COLO829 (cell line): ENCODE data around the gene NFKBIL1.
A peak's percentile ranks its signal among the peaks of the same experiment; 100 is the strongest.

Experiments
- DNase-seq: peaks from one replicate; pipeline ENCODE4 v3.0.0; 2012; ENCODE audit warnings: low spot score

NFKBIL1 gene

DNA sequence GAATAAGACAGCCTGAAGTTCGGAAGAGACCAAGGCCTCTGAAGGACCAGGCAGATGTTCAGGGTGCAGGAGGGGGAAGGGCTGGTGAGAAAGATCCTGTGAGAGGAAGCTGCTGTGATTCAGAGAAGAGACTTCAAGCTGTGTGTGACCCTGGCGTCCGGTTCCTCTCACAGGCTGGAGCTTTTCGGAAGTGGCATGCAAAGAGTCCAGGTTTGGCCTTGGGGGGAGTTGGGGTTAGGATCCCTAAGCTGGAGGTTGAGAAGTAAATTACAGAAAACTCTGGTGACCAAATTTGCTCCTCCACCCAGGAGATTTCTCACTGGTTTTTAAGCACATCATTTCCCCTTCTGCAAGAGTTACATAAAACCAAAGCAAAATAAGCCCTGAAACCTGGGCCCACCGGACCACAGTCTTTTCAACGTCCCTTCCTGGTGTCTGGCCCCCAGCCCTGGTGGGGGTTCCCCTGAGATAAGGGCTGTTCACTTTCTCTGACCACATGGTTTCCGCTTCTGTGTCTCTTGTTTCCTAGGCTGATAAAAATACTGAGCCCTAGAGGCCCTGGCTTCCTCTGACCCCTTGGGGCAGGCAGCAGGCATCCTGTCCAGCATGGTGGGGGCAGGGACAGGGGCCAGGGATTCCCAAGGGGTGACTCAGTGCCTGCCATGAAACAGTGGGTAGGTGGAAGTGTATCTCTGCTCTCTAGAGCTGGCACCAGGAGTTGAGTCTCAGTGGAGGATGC lies 12.7 kb downstream of the NFKBIL1 start:
- DNase-seq: peak; percentile 40

DNA sequence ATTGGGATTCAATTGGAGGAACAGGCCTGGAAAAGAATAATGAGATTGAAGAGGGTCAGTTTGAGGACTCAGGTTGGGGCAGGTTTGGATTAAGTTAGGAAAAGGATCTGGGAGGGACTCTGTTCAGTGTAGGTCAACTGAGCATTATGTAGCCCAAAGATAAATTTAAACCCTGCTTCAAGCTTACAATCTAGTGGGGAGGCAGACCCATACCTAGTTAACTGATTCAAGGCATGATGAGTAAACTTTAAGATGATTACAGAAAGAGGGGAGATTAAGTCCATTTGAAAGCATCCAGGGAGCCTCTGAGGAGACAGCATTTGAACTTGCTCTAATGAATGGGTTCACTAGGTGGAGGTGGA lies 13.3 kb downstream of the NFKBIL1 start:
- DNase-seq: no peak

DNA sequence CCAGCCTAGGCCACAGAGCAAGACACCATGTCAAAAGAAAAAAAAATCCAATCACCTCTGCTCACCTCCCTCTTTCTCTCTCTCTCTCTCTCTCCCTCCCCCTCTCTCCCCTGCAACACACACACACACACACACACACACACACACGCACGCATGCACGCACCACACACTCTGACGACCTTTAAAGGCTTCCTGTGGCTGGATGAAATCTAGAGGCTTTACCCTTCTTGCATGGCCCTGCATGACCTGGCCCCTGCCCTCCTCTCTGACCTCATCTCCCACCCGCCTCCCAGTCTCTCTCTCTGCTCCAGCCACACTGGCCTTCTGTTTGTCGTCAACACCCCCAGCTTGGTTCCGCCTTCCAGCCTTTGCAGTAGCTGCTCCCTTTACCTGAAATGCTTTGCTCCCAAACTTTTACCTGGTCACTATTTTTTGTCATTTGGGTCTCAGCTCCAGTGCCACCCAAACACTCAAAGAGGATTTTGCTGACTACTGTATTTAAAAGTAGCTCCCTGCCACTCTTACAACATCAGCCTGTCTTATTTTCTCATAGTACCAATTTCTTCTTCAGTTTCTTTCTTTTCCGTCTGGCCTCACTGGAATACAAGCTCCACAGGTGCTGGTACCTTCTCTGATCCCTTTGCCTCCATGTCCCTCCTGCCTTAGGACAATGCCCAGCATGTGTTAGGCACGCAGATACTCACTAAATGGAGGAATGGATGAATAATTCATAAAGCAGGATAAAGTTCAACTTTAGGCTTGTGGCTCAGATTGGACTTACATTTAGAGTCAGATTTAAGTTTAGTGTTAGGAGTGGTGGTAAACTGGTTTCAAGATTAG lies 20.3 kb downstream of the NFKBIL1 start:
- no peak for DNase-seq

DNA sequence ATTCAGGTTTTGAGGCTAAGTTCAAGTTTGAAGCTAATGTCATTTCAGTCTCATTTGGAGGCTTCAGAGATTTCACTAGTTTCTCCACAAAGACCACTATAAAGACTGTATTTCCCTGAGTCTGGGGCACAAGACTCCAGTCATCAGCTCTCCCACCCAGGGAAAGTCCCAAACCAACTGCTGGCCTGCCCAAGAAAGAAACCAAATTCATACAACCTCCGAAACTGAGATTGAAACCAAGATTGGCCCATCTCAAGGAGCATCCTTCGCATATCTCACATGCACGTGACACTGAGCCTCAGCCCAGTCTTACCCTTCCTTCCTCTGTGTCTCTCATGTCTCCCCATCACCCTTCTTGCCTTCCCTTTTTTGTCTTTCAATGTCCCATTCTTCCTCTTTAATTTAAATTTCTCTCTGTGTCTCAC lies 21.1 kb downstream of the NFKBIL1 start:
- DNase-seq: no peak

DNA sequence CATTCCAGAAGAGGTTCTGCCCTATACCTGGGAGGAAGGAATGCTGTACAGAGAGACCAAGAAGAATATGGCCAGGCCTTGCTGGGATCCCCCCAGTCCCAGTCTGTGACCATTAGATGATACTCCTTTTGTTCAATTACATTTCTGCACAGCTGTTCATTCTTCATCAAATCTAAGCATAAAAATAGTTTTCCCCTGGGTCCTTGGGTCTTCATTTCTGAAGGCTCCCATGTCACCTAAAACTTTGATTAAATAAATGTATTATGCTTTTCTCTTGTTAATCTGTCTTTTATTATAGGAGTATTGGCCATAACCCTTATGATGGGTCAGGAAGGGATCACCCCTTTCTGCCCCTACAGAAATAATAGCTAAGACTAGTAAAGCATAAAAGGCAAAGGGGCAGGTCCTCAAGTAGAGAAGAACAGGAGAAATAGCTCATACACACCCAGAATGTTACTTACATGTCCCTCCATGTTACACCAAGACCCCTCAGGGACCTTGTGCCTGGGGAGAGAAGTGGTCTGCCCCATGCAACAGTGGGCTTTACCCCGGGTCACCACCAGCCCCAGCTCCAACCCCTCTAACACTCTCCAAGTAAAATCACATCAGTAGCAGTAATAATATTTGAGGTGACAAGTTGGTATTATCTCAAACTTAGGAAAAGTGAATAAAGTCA lies 22.6 kb downstream of the NFKBIL1 start:
- no peak for DNase-seq

DNA sequence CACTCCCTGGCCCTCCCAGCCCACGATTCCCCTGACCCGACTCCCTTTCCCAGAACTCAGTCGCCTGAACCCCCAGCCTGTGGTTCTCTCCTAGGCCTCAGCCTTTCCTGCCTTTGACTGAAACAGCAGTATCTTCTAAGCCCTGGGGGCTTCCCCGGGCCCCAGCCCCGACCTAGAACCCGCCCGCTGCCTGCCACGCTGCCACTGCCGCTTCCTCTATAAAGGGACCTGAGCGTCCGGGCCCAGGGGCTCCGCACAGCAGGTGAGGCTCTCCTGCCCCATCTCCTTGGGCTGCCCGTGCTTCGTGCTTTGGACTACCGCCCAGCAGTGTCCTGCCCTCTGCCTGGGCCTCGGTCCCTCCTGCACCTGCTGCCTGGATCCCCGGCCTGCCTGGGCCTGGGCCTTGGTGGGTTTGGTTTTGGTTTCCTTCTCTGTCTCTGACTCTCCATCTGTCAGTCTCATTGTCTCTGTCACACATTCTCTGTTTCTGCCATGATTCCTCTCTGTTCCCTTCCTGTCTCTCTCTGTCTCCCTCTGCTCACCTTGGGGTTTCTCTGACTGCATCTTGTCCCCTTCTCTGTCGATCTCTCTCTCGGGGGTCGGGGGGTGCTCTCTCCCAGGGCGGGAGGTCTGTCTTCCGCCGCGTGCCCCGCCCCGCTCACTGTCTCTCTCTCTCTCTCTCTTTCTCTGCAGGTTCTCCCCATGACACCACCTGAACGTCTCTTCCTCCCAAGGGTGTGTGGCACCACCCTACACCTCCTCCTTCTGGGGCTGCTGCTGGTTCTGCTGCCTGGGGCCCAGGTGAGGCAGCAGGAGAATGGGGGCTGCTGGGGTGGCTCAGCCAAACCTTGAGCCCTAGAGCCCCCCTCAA lies 24.9 kb downstream of the NFKBIL1 start, which contains the start of gene LTA:
LTA (plus strand) TSS at position 249 of the 871 bp plus-strand sequence; CDS start at position 703, 454 bp downstream.
- DNase-seq: no peak

DNA sequence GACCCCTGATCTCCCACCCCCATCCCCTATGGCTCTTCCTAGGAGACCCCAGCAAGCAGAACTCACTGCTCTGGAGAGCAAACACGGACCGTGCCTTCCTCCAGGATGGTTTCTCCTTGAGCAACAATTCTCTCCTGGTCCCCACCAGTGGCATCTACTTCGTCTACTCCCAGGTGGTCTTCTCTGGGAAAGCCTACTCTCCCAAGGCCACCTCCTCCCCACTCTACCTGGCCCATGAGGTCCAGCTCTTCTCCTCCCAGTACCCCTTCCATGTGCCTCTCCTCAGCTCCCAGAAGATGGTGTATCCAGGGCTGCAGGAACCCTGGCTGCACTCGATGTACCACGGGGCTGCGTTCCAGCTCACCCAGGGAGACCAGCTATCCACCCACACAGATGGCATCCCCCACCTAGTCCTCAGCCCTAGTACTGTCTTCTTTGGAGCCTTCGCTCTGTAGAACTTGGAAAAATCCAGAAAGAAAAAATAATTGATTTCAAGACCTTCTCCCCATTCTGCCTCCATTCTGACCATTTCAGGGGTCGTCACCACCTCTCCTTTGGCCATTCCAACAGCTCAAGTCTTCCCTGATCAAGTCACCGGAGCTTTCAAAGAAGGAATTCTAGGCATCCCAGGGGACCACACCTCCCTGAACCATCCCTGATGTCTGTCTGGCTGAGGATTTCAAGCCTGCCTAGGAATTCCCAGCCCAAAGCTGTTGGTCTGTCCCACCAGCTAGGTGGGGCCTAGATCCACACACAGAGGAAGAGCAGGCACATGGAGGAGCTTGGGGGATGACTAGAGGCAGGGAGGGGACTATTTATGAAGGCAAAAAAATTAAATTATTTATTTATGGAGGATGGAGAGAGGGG lies 26.1 kb downstream of the NFKBIL1 start:
- DNase-seq: no peak

DNA sequence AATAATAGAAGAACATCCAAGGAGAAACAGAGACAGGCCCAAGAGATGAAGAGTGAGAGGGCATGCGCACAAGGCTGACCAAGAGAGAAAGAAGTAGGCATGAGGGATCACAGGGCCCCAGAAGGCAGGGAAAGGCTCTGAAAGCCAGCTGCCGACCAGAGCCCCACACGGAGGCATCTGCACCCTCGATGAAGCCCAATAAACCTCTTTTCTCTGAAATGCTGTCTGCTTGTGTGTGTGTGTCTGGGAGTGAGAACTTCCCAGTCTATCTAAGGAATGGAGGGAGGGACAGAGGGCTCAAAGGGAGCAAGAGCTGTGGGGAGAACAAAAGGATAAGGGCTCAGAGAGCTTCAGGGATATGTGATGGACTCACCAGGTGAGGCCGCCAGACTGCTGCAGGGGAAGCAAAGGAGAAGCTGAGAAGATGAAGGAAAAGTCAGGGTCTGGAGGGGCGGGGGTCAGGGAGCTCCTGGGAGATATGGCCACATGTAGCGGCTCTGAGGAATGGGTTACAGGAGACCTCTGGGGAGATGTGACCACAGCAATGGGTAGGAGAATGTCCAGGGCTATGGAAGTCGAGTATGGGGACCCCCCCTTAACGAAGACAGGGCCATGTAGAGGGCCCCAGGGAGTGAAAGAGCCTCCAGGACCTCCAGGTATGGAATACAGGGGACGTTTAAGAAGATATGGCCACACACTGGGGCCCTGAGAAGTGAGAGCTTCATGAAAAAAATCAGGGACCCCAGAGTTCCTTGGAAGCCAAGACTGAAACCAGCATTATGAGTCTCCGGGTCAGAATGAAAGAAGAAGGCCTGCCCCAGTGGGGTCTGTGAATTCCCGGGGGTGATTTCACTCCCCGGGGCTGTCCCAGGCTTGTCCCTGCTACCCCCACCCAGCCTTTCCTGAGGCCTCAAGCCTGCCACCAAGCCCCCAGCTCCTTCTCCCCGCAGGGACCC lies 27.0 kb downstream of the NFKBIL1 start:
- no peak for DNase-seq

DNA sequence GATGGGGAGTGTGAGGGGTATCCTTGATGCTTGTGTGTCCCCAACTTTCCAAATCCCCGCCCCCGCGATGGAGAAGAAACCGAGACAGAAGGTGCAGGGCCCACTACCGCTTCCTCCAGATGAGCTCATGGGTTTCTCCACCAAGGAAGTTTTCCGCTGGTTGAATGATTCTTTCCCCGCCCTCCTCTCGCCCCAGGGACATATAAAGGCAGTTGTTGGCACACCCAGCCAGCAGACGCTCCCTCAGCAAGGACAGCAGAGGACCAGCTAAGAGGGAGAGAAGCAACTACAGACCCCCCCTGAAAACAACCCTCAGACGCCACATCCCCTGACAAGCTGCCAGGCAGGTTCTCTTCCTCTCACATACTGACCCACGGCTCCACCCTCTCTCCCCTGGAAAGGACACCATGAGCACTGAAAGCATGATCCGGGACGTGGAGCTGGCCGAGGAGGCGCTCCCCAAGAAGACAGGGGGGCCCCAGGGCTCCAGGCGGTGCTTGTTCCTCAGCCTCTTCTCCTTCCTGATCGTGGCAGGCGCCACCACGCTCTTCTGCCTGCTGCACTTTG lies 28.0 kb downstream of the NFKBIL1 start, which contains the start of gene TNF:
TNF (plus strand) TSS at position 231 of the 567 bp plus-strand sequence; CDS start at position 408, 177 bp downstream.
- no peak for DNase-seq

DNA sequence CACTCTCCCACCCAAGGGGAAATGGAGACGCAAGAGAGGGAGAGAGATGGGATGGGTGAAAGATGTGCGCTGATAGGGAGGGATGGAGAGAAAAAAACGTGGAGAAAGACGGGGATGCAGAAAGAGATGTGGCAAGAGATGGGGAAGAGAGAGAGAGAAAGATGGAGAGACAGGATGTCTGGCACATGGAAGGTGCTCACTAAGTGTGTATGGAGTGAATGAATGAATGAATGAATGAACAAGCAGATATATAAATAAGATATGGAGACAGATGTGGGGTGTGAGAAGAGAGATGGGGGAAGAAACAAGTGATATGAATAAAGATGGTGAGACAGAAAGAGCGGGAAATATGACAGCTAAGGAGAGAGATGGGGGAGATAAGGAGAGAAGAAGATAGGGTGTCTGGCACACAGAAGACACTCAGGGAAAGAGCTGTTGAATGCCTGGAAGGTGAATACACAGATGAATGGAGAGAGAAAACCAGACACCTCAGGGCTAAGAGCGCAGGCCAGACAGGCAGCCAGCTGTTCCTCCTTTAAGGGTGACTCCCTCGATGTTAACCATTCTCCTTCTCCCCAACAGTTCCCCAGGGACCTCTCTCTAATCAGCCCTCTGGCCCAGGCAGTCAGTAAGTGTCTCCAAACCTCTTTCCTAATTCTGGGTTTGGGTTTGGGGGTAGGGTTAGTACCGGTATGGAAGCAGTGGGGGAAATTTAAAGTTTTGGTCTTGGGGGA lies 28.7 kb downstream of the NFKBIL1 start:
- DNase-seq: no peak

DNA sequence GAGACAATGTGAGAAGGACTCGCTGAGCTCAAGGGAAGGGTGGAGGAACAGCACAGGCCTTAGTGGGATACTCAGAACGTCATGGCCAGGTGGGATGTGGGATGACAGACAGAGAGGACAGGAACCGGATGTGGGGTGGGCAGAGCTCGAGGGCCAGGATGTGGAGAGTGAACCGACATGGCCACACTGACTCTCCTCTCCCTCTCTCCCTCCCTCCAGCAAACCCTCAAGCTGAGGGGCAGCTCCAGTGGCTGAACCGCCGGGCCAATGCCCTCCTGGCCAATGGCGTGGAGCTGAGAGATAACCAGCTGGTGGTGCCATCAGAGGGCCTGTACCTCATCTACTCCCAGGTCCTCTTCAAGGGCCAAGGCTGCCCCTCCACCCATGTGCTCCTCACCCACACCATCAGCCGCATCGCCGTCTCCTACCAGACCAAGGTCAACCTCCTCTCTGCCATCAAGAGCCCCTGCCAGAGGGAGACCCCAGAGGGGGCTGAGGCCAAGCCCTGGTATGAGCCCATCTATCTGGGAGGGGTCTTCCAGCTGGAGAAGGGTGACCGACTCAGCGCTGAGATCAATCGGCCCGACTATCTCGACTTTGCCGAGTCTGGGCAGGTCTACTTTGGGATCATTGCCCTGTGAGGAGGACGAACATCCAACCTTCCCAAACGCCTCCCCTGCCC lies 29.6 kb downstream of the NFKBIL1 start:
- no peak for DNase-seq

DNA sequence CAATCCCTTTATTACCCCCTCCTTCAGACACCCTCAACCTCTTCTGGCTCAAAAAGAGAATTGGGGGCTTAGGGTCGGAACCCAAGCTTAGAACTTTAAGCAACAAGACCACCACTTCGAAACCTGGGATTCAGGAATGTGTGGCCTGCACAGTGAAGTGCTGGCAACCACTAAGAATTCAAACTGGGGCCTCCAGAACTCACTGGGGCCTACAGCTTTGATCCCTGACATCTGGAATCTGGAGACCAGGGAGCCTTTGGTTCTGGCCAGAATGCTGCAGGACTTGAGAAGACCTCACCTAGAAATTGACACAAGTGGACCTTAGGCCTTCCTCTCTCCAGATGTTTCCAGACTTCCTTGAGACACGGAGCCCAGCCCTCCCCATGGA lies 30.2 kb downstream of the NFKBIL1 start:
- DNase-seq: no peak

DNA sequence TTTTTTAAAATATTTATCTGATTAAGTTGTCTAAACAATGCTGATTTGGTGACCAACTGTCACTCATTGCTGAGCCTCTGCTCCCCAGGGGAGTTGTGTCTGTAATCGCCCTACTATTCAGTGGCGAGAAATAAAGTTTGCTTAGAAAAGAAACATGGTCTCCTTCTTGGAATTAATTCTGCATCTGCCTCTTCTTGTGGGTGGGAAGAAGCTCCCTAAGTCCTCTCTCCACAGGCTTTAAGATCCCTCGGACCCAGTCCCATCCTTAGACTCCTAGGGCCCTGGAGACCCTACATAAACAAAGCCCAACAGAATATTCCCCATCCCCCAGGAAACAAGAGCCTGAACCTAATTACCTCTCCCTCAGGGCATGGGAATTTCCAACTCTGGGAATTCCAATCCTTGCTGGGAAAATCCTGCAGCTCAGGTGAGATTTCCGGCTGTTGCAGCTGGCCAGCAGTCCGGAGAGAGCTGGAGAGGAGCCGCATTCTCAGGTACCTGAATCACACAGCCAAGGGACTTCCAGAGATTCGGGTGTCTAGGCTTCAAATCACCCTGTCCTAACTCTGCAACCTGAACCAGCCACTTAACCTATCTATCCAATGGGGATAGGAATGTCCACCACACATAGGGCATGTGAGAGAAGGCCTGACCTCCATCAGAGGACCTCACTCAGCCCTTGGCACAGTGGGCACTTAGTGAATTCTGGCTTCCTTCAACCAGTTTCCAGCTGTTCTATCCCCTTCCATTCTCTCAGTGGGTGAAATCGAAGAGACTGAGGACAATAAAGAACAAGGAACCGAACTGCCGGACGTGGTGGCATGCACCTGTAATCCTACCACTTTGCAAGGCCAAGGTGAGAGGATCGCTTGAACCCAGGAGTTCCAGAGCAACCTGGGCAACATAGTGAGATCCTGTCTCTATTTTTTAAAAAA lies 31.0 kb downstream of the NFKBIL1 start:
- DNase-seq: no peak

DNA sequence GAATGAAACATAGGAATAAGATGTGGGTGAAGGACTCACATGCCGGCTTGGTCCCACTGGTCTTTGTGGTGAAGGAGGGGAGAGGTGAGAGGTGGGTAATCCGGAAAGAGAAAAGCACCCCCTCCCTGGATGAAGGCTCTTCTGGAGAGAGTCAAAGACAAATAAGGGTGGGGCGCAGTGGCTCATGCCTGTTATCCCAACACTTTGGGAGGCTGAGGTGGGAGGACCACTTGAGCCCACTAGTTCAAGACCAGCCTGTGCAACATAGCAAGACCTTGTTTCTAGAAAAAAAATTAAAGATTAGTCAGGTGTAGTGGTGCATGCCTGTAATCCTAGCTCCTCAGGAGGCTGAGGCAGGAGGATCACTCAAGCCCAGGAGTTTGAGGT lies 31.7 kb downstream of the NFKBIL1 start:
- no peak for DNase-seq

DNA sequence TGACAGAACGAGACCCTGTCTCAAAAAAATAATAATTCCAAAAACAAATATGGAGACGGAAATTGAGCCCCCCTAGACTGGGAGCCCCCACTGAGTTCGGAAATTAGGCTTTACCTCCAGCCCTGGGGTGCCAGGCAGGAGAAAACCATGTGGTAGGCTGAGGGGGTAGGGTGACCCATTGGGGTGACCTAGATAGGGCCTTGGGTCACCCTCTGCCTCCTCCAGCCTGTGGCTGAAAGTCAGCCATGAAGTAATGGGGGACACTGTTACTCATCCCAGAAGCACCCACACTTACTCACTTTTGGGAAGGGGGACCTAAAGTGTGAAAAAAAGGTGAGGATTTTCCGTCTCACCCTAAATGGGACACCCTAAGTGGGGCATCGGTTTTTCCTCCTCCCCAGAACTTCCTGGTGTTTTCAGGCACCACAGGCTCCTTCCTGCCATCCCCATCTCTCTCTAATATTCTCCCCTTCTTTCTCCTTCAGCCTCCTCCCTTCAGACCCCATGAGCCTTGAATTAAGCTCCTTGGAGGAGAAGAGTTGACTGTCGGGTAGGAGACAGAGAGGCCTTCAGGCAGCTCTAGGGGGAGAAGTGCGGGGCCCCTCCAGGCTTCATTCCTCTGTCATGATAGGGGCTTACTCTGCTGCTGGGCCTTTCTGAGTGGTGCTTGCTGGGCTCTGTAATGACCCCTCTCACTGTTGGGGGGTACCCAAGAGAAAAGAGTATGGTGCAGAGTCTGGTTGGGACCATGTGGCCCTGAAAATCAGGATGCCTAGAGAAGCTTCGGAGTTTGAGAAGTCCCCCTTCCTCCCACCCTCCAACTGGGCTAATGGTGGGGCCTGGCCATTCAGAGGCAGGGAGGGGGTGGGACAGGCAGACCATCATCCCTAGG lies 32.4 kb downstream of the NFKBIL1 start:
- no peak for DNase-seq

DNA sequence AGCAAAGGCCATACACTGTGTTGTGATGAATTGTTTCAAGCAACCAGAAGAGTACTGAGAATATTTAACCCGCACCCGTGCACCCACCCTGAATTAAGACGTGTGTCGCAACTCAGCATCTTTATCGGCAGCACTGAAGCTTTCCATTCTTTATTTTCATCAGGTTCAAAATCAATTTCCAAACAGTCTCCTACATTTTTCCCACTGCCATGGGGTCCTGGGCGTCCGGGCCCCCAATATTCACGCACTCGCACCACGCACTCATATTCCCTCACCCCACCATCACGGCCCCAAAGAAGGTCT lies 33.0 kb downstream of the NFKBIL1 start:
- DNase-seq: no peak
